GM12891 (cell line): ENCODE measurements around the gene TMPRSS4.

Experiments used
- POLR2A ChIP-seq: IDR thresholded peaks from 2 replicates; pipeline ENCODE4 v1.6.1; 2011; ENCODE audit warnings: low read depth, low read length, control low read depth
- POLR2AphosphoS5 ChIP-seq: IDR thresholded peaks from 2 replicates; pipeline ENCODE4 v1.6.1; 2011; ENCODE audit warnings: low read depth, low read length, control low read depth
- POU2F2 ChIP-seq: IDR thresholded peaks from 2 replicates; pipeline ENCODE4 v1.6.1; 2011; ENCODE audit warnings: low read depth, mild to moderate bottlenecking, control low read depth, low read length, moderate library complexity

- TF ChIP-seq POLR2AphosphoS5 = no peak
- no peak for TF ChIP-seq POLR2A
- TF ChIP-seq POU2F2 = no peak
Measured at GRCh38 chr11:118147502-118147901, 70.6 kb downstream of the TMPRSS4 start.
